OCI-M2 (cell line): ENCODE measurements around the gene DDRGK1.
"Not testable (repeated sequence)": the region's sequence is repeated elsewhere in the genome, so short reads cannot be mapped to it uniquely, and the experiment has no call there.

ENCODE experiments used
- DNase-seq: peaks from one replicate; lab custom pipeline; 2025; ENCODE audit not compliant: unreplicated experiment; lab: John Stamatoyannopoulos, UW

DDRGK1 gene

GRCh38 chr20:3218307-3218988 is 14.0 kb upstream of the DDRGK1 start:
- no peak for DNase-seq

DNA sequence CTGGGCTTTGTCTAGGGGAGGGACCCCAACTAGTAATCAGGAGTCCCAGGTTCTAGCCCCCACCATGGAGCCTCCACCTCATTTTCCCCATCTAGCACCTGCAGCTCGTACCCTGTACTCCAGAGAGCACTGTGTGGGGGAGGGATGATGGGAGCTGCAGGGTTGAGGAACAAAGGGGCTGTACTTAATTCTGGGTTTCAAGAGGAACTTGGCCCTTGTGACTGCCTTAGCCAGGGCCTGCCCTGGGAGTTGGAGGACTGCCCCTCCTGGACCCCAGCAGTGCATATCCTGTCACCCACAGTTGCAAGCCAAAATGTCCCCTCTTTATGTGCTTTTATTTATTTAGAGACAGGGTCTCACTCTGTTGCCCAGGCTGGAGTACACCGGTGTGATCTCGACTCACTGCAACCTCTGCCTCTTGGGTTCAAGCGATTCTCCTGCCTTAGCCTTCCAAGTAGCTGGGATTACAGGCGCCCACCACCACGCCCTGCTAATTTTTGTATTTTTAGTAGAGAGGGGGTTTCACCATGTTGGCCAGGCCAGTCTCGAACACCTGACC is 11.0 kb upstream of the DDRGK1 start:
- not testable (repeated sequence) for DNase-seq

DNA sequence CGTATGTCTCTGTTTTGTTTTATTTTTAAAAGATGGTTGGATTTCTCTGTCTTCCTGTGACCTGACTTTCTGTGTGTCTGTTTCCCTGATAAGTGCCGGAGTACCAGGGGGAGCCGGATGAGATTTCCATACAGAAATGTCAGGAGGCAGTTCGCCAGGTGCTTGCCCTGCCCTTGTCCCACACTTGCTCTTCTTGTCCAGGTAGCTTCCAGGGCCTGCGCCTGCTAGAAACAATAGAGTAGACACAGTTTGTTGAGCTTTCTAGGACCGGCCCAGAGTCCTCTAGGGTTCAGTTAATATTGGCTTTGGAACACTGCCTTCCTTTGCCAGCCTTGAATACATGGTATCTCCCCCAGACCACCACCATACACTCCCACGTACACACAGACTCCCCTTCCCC is 8.7 kb upstream of the DDRGK1 start:
- DNase-seq, result no peak

GRCh38 chr20:3210346-3210745 is 5.9 kb upstream of the DDRGK1 start:
- no peak for DNase-seq

DNA sequence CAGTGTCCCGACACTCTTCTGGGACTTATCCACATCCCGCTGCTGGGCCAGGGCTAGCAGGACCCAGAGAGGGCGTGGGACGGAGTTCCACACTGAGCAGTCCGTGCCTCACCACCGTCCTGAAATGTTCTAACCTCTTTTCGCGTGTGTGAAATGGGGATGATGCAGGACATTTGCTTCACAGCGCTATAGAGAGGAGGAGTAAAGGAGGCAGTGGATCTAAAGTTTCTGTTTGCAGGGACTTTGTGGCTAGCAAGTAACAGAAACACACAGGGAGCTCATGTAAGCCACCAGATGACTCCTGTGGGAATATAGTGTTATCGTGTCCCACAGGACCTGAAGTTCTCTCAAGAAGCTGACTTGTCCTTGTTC is 5.5 kb upstream of the DDRGK1 start:
- no peak for DNase-seq

DNA sequence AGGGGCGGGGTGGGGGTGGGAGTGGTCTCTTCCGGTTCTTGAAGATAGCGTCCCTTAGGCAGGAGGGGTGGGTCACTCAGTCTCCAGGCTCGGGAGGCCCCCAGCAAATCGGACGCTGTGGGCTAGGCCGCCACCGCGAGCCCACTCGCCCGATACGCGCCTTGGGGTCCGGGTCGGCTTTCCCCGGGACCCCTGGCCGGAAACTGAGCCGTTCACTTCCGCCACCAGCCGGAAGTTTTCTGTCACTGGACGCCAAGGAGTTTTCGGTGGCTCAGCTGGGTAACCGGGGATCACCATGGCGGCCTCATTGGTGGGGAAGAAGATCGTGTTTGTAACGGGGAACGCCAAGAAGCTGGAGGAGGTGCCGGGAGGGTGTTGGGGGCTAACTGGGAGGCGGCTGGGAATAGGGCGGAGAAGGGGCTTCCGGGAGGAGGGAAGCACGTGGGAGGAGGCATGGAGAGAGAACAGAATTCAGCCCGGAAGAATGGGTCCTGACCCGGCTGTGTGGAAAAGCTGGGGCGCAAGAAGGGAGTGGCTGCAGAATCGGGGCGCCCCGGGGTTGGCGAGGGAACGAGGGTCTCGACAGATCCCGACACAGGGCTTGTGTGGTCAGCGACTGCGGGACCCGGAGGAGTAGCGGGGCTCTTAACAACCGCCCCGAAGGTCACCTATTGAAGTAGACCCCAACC is 4.9 kb upstream of the DDRGK1 start, which contains the start of gene ITPA:
TSS of gene ITPA (plus strand) at position 242 of the 689 bp plus-strand sequence. CDS start at position 296, 54 bp downstream.
- peak; percentile 21 for DNase-seq

DNA sequence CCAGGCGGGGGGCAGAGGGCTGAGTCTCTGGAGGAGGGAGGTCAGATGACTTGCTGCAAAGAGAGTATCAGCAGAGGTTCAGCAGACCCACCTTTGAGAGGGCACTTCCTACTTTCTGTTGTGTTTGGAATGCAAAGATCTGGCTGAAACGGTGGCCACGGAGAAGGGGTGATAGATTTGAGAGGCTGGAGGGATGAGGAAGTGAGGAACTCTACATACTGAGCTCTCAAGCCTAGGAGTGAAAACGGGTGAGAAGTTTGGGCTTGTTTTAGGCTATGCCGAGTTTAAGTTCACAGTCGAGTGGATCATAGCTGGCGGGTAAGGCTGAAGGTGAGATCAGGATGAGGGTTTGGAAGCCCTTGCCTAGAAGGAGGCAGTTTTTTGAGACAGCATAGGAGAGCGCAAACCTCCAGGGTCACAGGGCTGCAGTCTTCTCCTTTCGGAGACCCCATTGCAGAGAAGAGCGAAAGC is 4.3 kb upstream of the DDRGK1 start:
- no peak for DNase-seq

- no peak for DNase-seq
Measured at GRCh38 chr20:3203315-3204123, 963 bp downstream of the DDRGK1 start.

DNA sequence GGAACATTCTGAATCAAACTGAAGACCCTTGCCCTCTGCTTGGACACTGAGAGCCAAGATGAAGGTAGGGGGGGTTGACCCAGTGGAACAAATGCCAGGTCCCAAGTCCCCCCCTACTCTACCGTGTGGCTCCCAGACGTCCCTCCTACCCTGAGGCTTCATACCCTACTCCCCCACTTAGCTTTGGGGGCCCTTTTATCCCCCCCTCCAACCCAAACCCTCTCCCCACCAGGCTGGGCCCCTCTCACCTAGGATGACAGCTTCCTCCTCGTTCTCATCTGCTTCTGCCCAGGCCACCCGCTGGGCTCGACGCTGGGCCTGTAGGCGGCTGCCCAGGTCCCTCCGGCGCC is 1.5 kb downstream of the DDRGK1 start:
- no peak for DNase-seq

DNA sequence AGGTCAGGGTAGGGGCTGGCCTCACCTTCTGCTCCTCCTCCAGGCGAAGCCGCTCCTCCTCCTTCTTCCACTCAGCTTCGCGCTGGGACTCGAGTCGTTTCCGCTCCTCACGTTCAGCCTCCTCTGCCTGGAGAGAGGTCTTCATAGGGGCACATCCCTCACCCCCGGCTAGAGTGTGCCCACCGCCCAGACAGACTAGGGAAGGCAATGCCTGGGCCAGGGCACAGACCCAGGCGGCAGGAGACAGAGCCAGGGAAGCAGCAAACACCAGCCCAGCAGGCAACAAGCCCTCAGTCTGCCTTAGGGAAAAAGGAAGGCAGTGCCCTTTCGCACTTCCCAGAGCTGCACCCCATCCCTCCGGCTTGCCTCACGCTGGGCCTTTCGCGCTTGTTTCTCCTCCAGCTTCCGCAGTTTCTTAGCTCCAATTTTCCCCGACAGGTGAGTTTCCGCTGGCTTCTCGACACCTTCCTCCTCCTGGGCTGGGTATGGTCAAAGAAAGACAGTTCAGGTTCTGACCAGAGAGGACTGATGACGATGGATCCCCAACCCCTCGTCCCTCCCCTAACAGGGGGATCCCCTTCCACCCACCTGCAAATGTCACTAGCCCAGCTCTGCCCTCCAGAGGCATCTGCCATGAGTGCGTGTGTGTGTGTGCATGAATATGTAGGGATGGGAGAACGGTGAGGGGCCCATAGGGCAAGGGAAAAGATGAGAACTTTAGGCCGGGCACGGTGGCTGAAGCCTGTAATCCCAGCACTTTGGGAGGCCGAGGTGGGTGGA is 4.3 kb downstream of the DDRGK1 start:
- no peak for DNase-seq

- DNase-seq, result no peak
Measured at GRCh38 chr20:3199206-3199605, 5.3 kb downstream of the DDRGK1 start.

DNA sequence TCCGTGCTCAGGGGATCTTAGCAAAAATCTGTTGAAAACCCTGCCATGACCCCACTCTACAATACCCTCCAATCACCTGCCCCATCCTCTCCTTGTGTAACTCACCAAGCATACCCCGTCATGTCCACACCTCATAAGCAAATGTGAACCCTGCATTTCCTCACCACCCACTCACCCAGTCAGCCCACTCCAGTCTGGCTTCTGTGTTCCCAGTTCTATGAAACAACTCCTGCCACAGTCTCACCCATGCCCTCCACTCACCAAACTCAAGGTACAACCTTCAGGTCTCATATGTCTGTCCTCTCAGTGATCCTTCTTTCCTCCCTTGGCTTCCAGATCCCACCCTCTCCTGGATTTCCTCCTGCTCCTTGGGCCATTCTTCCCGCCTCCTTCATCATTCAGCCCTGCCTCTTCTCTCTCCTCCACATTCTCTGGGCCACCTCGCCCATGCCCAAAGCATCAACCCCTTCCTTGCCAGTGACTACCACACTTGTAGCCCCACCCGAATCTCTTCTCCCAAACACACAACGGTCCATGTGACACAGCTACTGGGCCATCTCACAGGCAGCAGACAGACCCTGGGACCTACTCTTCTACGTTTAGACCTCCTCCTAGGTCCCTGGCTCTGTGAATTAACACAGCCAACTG is 8.8 kb downstream of the DDRGK1 start:
- no peak for DNase-seq

DNA sequence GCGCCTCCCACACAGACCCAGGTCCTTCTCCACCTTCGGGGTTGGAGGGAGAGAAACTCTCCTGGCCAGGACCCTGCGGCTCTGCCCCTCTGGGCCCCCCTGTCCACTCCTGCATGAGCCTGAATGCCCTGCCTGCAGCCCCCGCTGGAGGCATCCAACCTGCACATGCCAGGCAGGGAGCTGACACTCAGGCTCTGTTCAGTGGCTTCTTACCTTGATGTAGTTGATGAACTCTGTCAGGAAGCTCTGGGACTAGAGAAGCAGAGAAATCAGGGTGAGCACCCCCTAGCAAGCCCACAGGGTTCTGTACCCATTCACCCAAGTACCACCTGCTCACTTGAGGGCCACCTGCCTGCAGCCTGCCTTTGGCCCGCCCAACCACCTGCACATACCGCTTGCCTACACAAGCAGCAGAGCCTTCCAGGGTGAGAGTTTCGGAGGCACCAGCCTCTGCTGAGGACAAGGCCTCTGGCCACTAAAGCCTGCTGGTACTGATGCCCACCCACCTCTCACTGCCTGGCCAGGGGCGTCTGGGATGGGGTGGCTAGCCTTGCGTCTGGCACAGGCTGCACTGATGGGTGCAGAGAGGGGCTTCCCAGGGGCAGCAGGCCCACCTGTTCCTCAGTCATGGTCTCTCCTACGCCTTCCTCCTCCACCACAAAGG is 9.7 kb downstream of the DDRGK1 start:
- no peak for DNase-seq

- no peak for DNase-seq
Measured at GRCh38 chr20:3193806-3194616, 10.5 kb downstream of the DDRGK1 start.

DNA sequence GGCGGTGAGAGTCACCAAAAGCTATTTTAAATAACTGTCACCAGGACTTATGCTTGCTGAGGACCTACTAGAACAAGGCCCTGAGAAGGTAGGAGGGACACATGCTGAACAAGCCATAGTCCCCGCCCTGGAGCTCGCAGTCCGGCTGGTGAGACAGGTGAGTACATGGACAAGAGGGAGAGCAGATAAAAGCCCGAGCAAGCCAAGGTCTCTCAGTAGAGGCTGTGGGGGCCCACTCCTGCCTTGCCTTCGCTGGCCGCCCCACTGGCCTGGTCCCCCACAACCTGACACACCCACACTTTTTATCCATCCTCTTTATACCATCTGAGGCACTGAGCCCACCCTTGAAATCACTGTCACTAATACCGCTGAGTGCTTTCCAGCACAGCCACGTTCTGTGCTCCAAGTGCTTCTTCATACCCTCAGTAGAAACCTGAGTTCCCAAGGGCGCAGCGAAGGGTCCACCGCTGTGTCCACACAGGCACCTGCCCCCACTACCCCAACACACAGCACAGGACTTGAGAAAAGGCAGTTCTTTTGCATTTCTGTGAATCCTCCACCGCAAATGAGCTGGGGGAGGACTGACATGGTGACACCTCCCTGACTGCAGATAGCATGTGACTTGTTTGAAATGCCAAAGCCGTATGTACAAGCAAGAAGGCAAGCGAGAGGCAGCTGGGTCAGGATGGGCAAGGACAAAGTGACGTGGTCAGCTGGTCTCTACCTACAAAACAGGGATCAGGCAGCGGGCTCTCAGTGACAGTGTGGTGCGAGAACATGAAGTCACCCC is 12.1 kb downstream of the DDRGK1 start:
- no peak for DNase-seq

- no peak for DNase-seq
Measured at GRCh38 chr20:3190681-3191111, 13.8 kb downstream of the DDRGK1 start.

DNA sequence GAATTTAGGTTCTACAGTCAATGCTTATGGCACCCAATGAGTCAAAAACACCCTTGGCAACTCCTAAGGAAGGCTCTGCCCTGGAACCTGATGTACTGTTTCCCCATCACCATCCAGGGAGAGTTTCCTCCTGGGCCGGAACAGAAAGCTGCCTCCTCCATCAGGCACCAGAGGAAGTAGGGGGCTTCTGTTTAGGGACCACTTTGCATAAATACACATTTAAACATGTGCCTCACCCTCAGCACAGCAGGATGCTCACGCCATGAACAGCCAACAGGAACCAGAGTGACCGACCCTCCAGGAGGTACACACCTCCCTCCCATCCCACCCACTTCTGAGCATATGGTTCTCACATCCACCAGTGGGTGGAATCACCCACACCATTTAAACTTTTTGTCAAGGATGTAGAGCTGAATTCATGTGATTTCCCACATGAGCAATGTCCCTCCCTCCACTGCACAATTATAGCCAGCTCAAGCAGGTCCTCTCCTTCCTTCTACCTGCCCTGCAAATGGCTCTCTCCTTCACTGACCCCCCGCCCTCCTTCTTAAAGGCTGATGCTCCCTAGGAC is 14.8 kb downstream of the DDRGK1 start:
- no peak for DNase-seq
